IMR-90 (cell line): ENCODE measurements around the gene AICDA. TPM values are rescaled to one million over a fixed set of nuclear protein-coding genes. Genes with fewer than 3 reads are reported as not detected.

Source experiments
- ATAC-seq: fragments of 200-7000 bp; cut with Tn5 transposase; 2 replicates; pipeline ENCODE4 v1.9.1; 2020; ENCODE audit warnings: low read depth, mild to moderate bottlenecking, moderate library complexity
- BruUV-seq: library from RNA; stranded (reverse); fragments of 400-500 nt; replicated peaks from 2 replicates; lab custom pipeline; 2021; lab: Mats Ljungman, UMichigan
- CTCF ChIA-PET: fragments of 300-600 bp; formaldehyde crosslinking; extraction: SDS; loops from one replicate; lab custom pipeline; 2021; ENCODE audit warnings: antibody characterized with exemption; lab: Yijun Ruan, JAX
- POLR2A ChIA-PET: fragments of 300-600 bp; sonication (Branson Sonifier 250); formaldehyde crosslinking; loops from one replicate; lab custom pipeline; 2022; ENCODE audit warnings: antibody characterized with exemption; ENCODE audit not compliant: unreplicated experiment; lab: Charles Lee
- DNase-seq: peaks from one replicate; pipeline ENCODE4 v3.0.0; 2013
- H2AFZ ChIP-seq: replicated peaks from 2 replicates; pipeline ENCODE3; 2013; ENCODE audit warnings: low read length, mild to moderate bottlenecking; ENCODE audit not compliant: poor library complexity
- H2AK5ac ChIP-seq: 2 replicates; pipeline ENCODE4 v1.6.1; 2013; ENCODE audit warnings: low read depth, low read length, inconsistent platforms
- H2AK9ac ChIP-seq: replicated peaks from 2 replicates; pipeline ENCODE3; 2013; ENCODE audit warnings: mild to moderate bottlenecking, low read depth, low read length, moderate library complexity; ENCODE audit not compliant: poor library complexity
- H2BK120ac ChIP-seq: 2 replicates; pipeline ENCODE4 v1.6.1; 2013; ENCODE audit warnings: low read depth, low read length, inconsistent platforms
- H2BK15ac ChIP-seq: 3 replicates; pipeline ENCODE4 v1.6.1; 2013; ENCODE audit warnings: low read depth, low read length, inconsistent platforms
- H2BK20ac ChIP-seq: 2 replicates; pipeline ENCODE4 v1.6.1; 2013; ENCODE audit warnings: low read depth, mild to moderate bottlenecking, inconsistent platforms, low read length, moderate library complexity
- H2BK5ac ChIP-seq: 2 replicates; pipeline ENCODE4 v1.6.1; 2013; ENCODE audit warnings: mild to moderate bottlenecking, low read depth, low read length, inconsistent platforms; ENCODE audit not compliant: poor library complexity, severe bottlenecking
- H3K14ac ChIP-seq: replicated peaks from 2 replicates; pipeline ENCODE4 v1.6.1; 2013; ENCODE audit warnings: low read depth, low read length, inconsistent platforms
- H3K18ac ChIP-seq: 2 replicates; pipeline ENCODE4 v1.6.1; 2013; ENCODE audit warnings: low read depth, low read length, control low read depth
- H3K23ac ChIP-seq: 2 replicates; pipeline ENCODE4 v1.6.1; 2013; ENCODE audit warnings: low read depth, low read length, inconsistent platforms
- H3K27ac ChIP-seq: 2 replicates; pipeline ENCODE4 v1.5.1; 2013; ENCODE audit warnings: mild to moderate bottlenecking, control low read depth, low read length; ENCODE audit not compliant: insufficient read depth
- H3K27me3 ChIP-seq: 2 replicates; pipeline ENCODE4 v1.6.1; 2013; ENCODE audit warnings: low read length; ENCODE audit not compliant: control insufficient read depth, insufficient read depth
- H3K36me3 ChIP-seq: 2 replicates; pipeline ENCODE4 v1.6.1; 2013; ENCODE audit warnings: low read length, mixed read lengths; ENCODE audit not compliant: control insufficient read depth, insufficient read depth
- H3K4ac ChIP-seq: 2 replicates; pipeline ENCODE4 v1.6.1; 2013; ENCODE audit warnings: low read depth, low read length, inconsistent platforms
- H3K4me1 ChIP-seq: 2 replicates; pipeline ENCODE4 v1.6.1; 2013; ENCODE audit warnings: low read length, mixed read lengths; ENCODE audit not compliant: control insufficient read depth, insufficient read depth
- H3K4me2 ChIP-seq: 2 replicates; pipeline ENCODE4 v1.6.1; 2013; ENCODE audit warnings: low read depth, mild to moderate bottlenecking, control low read depth, low read length, moderate library complexity
- H3K4me3 ChIP-seq: 2 replicates; pipeline ENCODE4 v1.5.1; 2013; ENCODE audit warnings: low read depth, mild to moderate bottlenecking, control low read depth, low read length, moderate library complexity; ENCODE audit not compliant: insufficient read depth
- H3K56ac ChIP-seq: 2 replicates; pipeline ENCODE4 v1.6.1; 2013; ENCODE audit warnings: low read length, inconsistent platforms; ENCODE audit not compliant: insufficient read depth; ENCODE audit errors: extremely low read depth
- H3K79me1 ChIP-seq, 2 experiments: 2 replicates each; pipeline ENCODE4 v1.6.1; 2013; ENCODE audit warnings: low read length in 2 of 2, inconsistent platforms in 1 of 2, low read depth in 1 of 2
- H3K9ac ChIP-seq: 2 replicates; pipeline ENCODE4 v1.6.1; 2013; ENCODE audit warnings: low read depth, low read length, control low read depth
- H3K9me1 ChIP-seq: 2 replicates; pipeline ENCODE4 v1.6.1; 2013; ENCODE audit warnings: low read length, inconsistent platforms; ENCODE audit not compliant: insufficient read depth
- H3K9me3 ChIP-seq: 2 replicates; pipeline ENCODE4 v1.6.1; 2013; ENCODE audit warnings: low read length; ENCODE audit not compliant: control insufficient read depth, insufficient read depth
- H4K20me1 ChIP-seq: 2 replicates; pipeline ENCODE4 v1.6.1; 2013; ENCODE audit warnings: low read length, inconsistent platforms; ENCODE audit not compliant: insufficient read depth
- H4K5ac ChIP-seq: 2 replicates; pipeline ENCODE4 v1.6.1; 2013; ENCODE audit warnings: mild to moderate bottlenecking, low read depth, low read length, control low read depth
- H4K8ac ChIP-seq, 2 experiments: 2 replicates each; pipeline ENCODE4 v1.6.1; 2013; ENCODE audit warnings: low read depth in 2 of 2, low read length in 2 of 2, control low read depth in 1 of 2, inconsistent platforms in 1 of 2
- H4K91ac ChIP-seq: 2 replicates; pipeline ENCODE4 v1.6.1; 2013; ENCODE audit warnings: low read depth, low read length, inconsistent platforms; ENCODE audit not compliant: insufficient read depth
- BHLHE40 ChIP-seq: fragments of 150-350 bp; IDR thresholded peaks from 2 replicates; pipeline ENCODE4 v1.6.1; 2016; ENCODE audit warnings: mild to moderate bottlenecking, low read depth, low read length
- CEBPB ChIP-seq: IDR thresholded peaks from 2 replicates; pipeline ENCODE4 v1.6.1; 2012; ENCODE audit warnings: low read depth, low read length, improper control_type of control experiment
- CHD1 ChIP-seq: IDR thresholded peaks from 2 replicates; pipeline ENCODE4 v1.6.1; 2012; ENCODE audit warnings: low read depth, low read length, improper control_type of control experiment
- FOS ChIP-seq: fragments of 150-350 bp; IDR thresholded peaks from 2 replicates; pipeline ENCODE4 v1.6.1; 2016; ENCODE audit warnings: low read depth, low read length
- MAFK ChIP-seq: IDR thresholded peaks from 2 replicates; pipeline ENCODE4 v1.6.1; 2012; ENCODE audit warnings: low read depth, low read length, improper control_type of control experiment
- MAZ ChIP-seq: IDR thresholded peaks from 2 replicates; pipeline ENCODE4 v1.6.1; 2012; ENCODE audit warnings: low read depth, mild to moderate bottlenecking, low read length, improper control_type of control experiment, moderate library complexity, borderline replicate concordance
- MXI1 ChIP-seq: IDR thresholded peaks from 2 replicates; pipeline ENCODE4 v1.6.1; 2012; ENCODE audit warnings: low read depth, mild to moderate bottlenecking, low read length, moderate library complexity, borderline replicate concordance
- NFE2L2 ChIP-seq: fragments of 150-350 bp; IDR thresholded peaks from 2 replicates; pipeline ENCODE4 v1.6.1; 2016; ENCODE audit warnings: low read depth, mild to moderate bottlenecking, low read length
- POLR2A ChIP-seq: IDR thresholded peaks from 2 replicates; pipeline ENCODE4 v1.6.1; 2012; ENCODE audit warnings: mild to moderate bottlenecking, low read depth, low read length
- RAD21 ChIP-seq: IDR thresholded peaks from 2 replicates; pipeline ENCODE4 v1.6.1; 2012; ENCODE audit warnings: low read length, improper control_type of control experiment
- RCOR1 ChIP-seq: IDR thresholded peaks from 2 replicates; pipeline ENCODE4 v1.6.1; 2012; ENCODE audit warnings: mild to moderate bottlenecking, low read length, improper control_type of control experiment; ENCODE audit not compliant: insufficient replicate concordance
- RFX5 ChIP-seq: IDR thresholded peaks from 2 replicates; pipeline ENCODE4 v1.8.0; 2012; ENCODE audit warnings: low read depth, mild to moderate bottlenecking, low read length, moderate library complexity
- SMC3 ChIP-seq: fragments of 150-350 bp; IDR thresholded peaks from 2 replicates; pipeline ENCODE4 v1.6.1; 2016; ENCODE audit warnings: low read depth, mild to moderate bottlenecking, antibody characterized with exemption, low read length, moderate library complexity
- WGBS, 2 experiments: methylation state at CpG; one replicate each; pipeline versions ENCODE4 v1.1.5 to v1.1.7; 2013; ENCODE audit warnings: missing lambda C conversion rate in 2 of 2; ENCODE audit not compliant: insufficient read length in 1 of 2; ENCODE audit errors: extremely low coverage in 2 of 2; 5-methylcytosine and 5-hydroxymethylcytosine counted together
- dilution Hi-C: fragments of 300-500 bp; cut with HindIII; formaldehyde crosslinking; loops from one replicate; pipeline ENCODE4 v1.14.3; 2018; ENCODE audit warnings: low sequenced_read_pairs; ENCODE audit not compliant: unreplicated experiment
- in situ Hi-C: fragments of 300-500 bp; cut with MboI; formaldehyde crosslinking; loops from 3 replicates; pipeline ENCODE4 v1.14.3; 2019; ENCODE audit warnings: low sequenced_read_pairs, inconsistent platforms, mixed read lengths
- intact Hi-C: fragments of 100-400 bp; cut with micrococcal nuclease; formaldehyde crosslinking; loops from 2 replicates; pipeline ENCODE4 v1.10.0; 2022
- polyA plus RNA-seq, 3 experiments: library from polyadenylated mRNA; depleted of rRNA; stranded (reverse); fragments of >200 nt; gene quantifications; 2 replicates each; pipeline ENCODE4 v1.2.3, GENCODE V29; 2012; ENCODE audit warnings: low replicate concordance in 1 of 3
- total RNA-seq: library from RNA; depleted of rRNA; stranded (reverse); fragments of >200 nt; gene quantifications from 2 replicates; pipeline ENCODE4 v1.2.3, GENCODE V29; 2012
- TF ChIP-seq, protein P1 (sequence below): conservative IDR thresholded peaks from 2 replicates; pipeline ENCODE4 v1.5.1; 2012; ENCODE audit warnings: mild to moderate bottlenecking, low read depth, low read length, improper control_type of control experiment
- TF ChIP-seq, protein P2 (sequence below): fragments of 150-350 bp; IDR thresholded peaks from 2 replicates; pipeline ENCODE4 v1.6.1; 2016; ENCODE audit warnings: low read depth, mild to moderate bottlenecking, low read length, moderate library complexity, borderline replicate concordance
- TF ChIP-seq, protein P3 (sequence below): fragments of 150-350 bp; IDR thresholded peaks from 2 replicates; pipeline ENCODE4 v1.6.1; 2017; ENCODE audit warnings: mild to moderate bottlenecking, antibody characterized with exemption, low read length, low read depth

AICDA gene
- total and polyA plus RNA-seq, 2 of the 4 experiments (the other 2 are of a cell fraction) = not detected

DNA sequence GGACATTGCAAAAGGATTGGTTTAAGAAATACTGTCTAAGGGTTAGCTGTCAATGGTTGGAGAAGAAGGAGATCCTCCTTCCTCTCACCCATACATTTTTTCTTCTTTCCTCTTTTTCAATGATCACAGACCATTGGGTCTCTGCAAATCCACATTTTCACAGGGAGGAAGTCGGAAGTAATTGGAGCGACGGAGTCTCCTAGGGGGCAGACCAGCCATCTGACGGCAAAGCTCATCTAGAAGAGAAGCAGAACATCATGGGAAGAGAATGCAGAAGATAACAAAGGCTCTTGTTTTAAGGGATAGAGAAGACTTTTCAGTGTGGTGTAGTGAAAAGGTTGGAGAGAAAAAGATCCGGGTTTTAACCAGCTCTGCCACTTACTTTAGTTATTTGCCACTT, 35.3 kb upstream of the AICDA start:
- no TSS peak for BruUV-seq
- ATAC-seq (no peak), DNase-seq (no peak)
- Histone ChIP-seq H2BK120ac (no peak overlapping the region), H2AK9ac (no peak overlapping the region), H2BK15ac (no peak overlapping the region), H2AFZ (no peak overlapping the region), H3K36me3 (no peaks in the 10 kb centered on the region), H3K4me1 (no peaks in the 10 kb centered on the region), H3K9me3 (no peaks in the 10 kb centered on the region), H3K9ac (no peak overlapping the region), H3K4ac (no peak overlapping the region), H3K9me1 (no peaks in the 10 kb centered on the region), H4K5ac (no peak overlapping the region), H3K23ac (no peak overlapping the region), H3K27ac (no peak overlapping the region), H2BK5ac (no peak overlapping the region), H3K4me2 (no peak overlapping the region), H3K14ac (no peak overlapping the region), H3K56ac (no peak overlapping the region), H3K4me3 (no peak overlapping the region), H3K18ac (no peak overlapping the region), H4K20me1 (no peaks in the 10 kb centered on the region), H2AK5ac (no peak overlapping the region), H2BK20ac (no peak overlapping the region), H4K91ac (no peak overlapping the region), H3K79me1 (no peaks in the 10 kb centered on the region), H3K27me3 (no peaks in the 10 kb centered on the region), H4K8ac (no peak overlapping the region)
- WGBS, 2 experiments = no CpG with 5 or more reads among the region's 5 CpGs
- dilution Hi-C loops (no loop called here), in situ Hi-C loops (no loop called here), intact Hi-C loops (no loop called here)
- CTCF ChIA-PET = no interaction called here
- TF ChIP-seq RAD21 (no peak), SMC3 (no peak), CHD1 (no peak), RCOR1 (no peak), MAFK (no peak), MAZ (no peak), FOS (no peak), CEBPB (no peak), POLR2A (no peak), BHLHE40 (no peak), MXI1 (no peak), RFX5 (no peak), NFE2L2 (no peak)
- TF ChIP-seq, protein P1, sequence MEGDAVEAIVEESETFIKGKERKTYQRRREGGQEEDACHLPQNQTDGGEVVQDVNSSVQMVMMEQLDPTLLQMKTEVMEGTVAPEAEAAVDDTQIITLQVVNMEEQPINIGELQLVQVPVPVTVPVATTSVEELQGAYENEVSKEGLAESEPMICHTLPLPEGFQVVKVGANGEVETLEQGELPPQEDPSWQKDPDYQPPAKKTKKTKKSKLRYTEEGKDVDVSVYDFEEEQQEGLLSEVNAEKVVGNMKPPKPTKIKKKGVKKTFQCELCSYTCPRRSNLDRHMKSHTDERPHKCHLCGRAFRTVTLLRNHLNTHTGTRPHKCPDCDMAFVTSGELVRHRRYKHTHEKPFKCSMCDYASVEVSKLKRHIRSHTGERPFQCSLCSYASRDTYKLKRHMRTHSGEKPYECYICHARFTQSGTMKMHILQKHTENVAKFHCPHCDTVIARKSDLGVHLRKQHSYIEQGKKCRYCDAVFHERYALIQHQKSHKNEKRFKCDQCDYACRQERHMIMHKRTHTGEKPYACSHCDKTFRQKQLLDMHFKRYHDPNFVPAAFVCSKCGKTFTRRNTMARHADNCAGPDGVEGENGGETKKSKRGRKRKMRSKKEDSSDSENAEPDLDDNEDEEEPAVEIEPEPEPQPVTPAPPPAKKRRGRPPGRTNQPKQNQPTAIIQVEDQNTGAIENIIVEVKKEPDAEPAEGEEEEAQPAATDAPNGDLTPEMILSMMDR = no peak
- TF ChIP-seq, protein P2, sequence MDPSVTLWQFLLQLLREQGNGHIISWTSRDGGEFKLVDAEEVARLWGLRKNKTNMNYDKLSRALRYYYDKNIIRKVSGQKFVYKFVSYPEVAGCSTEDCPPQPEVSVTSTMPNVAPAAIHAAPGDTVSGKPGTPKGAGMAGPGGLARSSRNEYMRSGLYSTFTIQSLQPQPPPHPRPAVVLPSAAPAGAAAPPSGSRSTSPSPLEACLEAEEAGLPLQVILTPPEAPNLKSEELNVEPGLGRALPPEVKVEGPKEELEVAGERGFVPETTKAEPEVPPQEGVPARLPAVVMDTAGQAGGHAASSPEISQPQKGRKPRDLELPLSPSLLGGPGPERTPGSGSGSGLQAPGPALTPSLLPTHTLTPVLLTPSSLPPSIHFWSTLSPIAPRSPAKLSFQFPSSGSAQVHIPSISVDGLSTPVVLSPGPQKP = no peak
- TF ChIP-seq, protein P3, sequence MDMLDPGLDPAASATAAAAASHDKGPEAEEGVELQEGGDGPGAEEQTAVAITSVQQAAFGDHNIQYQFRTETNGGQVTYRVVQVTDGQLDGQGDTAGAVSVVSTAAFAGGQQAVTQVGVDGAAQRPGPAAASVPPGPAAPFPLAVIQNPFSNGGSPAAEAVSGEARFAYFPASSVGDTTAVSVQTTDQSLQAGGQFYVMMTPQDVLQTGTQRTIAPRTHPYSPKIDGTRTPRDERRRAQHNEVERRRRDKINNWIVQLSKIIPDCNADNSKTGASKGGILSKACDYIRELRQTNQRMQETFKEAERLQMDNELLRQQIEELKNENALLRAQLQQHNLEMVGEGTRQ = no peak
- POLR2A ChIA-PET = no interaction called here
